Mammary epithelial cell (primary cell): ENCODE measurements around the gene AIF1L.
"Not testable (repeated sequence)": the region's sequence is repeated elsewhere in the genome, so short reads cannot be mapped to it uniquely, and the experiment has no call there.

ENCODE experiments used
- CTCF ChIP-seq, 2 donors: IDR thresholded peaks in 1 of 2; conservative IDR thresholded peaks in 1 of 2; 2 replicates each; pipeline ENCODE4 v1.5.1; 2011 to 2012; ENCODE audit warnings: inconsistent platforms in 2 of 2, low read length in 2 of 2, mild to moderate bottlenecking in 2 of 2, control low read depth in 1 of 2, low read depth in 1 of 2; ENCODE audit not compliant: insufficient read depth in 1 of 2; ENCODE audit errors: extremely low read depth in 1 of 2
- EZH2 ChIP-seq: IDR thresholded peaks from 2 replicates; pipeline ENCODE4 v1.6.1; 2012; ENCODE audit warnings: low read length, inconsistent platforms, borderline replicate concordance

- TF ChIP-seq EZH2; CTCF (conservative IDR thresholded peaks at IDR 0.05 in 1 of 2, IDR thresholded peaks at IDR 0.05 in 1 of 2; ENCODE audit: extremely low read depth in 1 of 2, insufficient read depth in 1 of 2, low read depth in 1 of 2, low read length in 2 of 2): not testable (repeated sequence)
Measured at GRCh38 chr9:131115360-131115742, 19.0 kb downstream of the AIF1L start.
